Activated CD8-positive, alpha-beta T cell treated with anti-CD3 and anti-CD28 coated beads for 36 hours (primary cell): Measurements from ENCODE around the gene IFT74. TPM values are rescaled to one million over a fixed set of nuclear protein-coding genes. Genes with fewer than 3 reads are reported as not detected.

ENCODE experiments used
- ATAC-seq: fragments of 200-7000 bp; cut with Tn5 transposase; one replicate; pipeline ENCODE4 v1.10.0; 2021; ENCODE audit warnings: mild to moderate bottlenecking, moderate library complexity
- CTCF ChIA-PET: fragments of 350-600 bp; sonication (Branson Sonifier 250); formaldehyde crosslinking; loops from one replicate; lab custom pipeline; 2021; ENCODE audit warnings: antibody characterized with exemption; lab: Charles Lee
- POLR2A ChIA-PET: fragments of 350-600 bp; sonication (Branson Sonifier 250); formaldehyde crosslinking; loops from one replicate; lab custom pipeline; 2021; ENCODE audit warnings: antibody characterized with exemption; lab: Charles Lee
- DNase-seq: peaks from one replicate; pipeline ENCODE4 v3.0.0-alpha.2; 2020
- H3K27ac Mint-ChIP-seq: one replicate; pipeline ENCODE4 v1.8.0; 2021; ENCODE audit warnings: mild to moderate bottlenecking, mixed read lengths
- H3K27me3 Mint-ChIP-seq: one replicate; pipeline ENCODE4 v1.8.0; 2021; ENCODE audit warnings: mixed read lengths
- H3K36me3 Mint-ChIP-seq: one replicate; pipeline ENCODE4 v1.8.0; 2021; ENCODE audit warnings: low read depth, mixed read lengths
- H3K4me1 Mint-ChIP-seq: one replicate; pipeline ENCODE4 v1.8.0; 2021; ENCODE audit warnings: low read depth, mixed read lengths
- H3K4me3 Mint-ChIP-seq: one replicate; pipeline ENCODE4 v1.8.0; 2021; ENCODE audit warnings: mild to moderate bottlenecking, moderate library complexity, mixed read lengths
- H3K9me3 Mint-ChIP-seq: one replicate; pipeline ENCODE4 v1.8.0; 2021; ENCODE audit warnings: mixed read lengths
- intact Hi-C: fragments of 100-400 bp; cut with micrococcal nuclease; formaldehyde crosslinking; loops from one replicate; pipeline ENCODE4 v1.10.0; 2022
- total RNA-seq, 2 experiments: library from RNA; stranded (reverse); gene quantifications; one replicate each; pipeline ENCODE4 v1.2.3, GENCODE V29; 2021
- TF ChIP-seq, protein P1 (sequence below): fragments of 200-600 bp; IDR thresholded peaks from one replicate; pipeline ENCODE4 v1.8.0; 2022; ENCODE audit warnings: antibody characterized with exemption, mild to moderate bottlenecking

The IFT74 gene
- total RNA-seq, 2 experiments from 2014 or later = 9.1 to 9.2 TPM

DNA sequence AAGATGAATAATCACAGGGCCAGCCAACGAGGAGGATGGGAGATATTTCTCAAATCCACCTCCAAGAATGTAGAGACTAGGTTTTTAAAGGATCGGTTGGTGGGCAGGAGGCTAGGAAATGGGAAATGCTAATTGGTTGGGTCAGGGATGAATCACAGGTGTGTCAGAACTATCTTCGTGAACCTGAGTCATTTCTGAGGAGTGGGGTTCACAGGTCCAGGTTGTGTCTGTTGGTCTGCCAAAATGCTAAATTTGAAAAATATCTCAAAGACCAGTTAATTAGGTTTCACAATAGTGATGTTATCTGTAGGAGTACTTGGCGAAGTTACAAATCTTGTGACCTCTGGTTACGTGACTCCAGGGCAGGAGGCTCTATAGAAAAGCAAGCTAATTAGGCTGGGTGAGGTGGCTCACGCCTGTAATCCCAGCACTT lies 6.6 kb upstream of the IFT74 start:
- H3K27ac Mint-ChIP-seq = no peak overlapping the region
- no peak overlapping the region for H3K4me3 Mint-ChIP-seq

DNA sequence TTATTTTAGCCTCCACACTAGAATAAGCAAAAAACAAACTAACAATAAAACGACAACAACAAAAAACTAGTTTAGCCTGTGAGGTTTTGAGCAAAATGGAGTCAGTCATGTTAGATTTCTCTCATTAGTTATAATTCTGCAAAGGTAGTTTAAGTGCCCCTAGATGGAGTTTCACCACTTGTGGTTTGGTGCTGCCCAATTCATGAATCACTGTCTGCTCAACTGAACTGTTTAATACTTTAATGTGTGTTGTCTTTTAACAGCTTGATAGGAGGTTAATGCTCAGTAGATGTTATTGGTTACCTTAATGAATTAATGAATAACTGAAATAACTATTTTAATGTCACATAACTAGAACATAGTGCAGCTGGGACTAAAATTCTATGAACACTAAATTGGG lies 5.7 kb upstream of the IFT74 start:
- Mint-ChIP-seq H3K36me3 (peaks cover 9% of the 10 kb centered on the region), H3K27me3 (peaks cover 4% of the 10 kb centered on the region), H3K9me3 (no peaks in the 10 kb centered on the region), H3K27ac (no peak overlapping the region), H3K4me1 (peaks cover 28% of the 10 kb centered on the region), H3K4me3 (no peak overlapping the region)
- intact Hi-C loops = no loop called here
- ChIA-PET CTCF (no interaction called here), POLR2A (interaction anchor here (0.7 kb wide), 1 partner anchor 622 kb away, joined by 3 read pairs; no protein-coding TSS in a partner anchor)
- ATAC-seq (no peak), DNase-seq (no peak)
- TF ChIP-seq, protein P1, sequence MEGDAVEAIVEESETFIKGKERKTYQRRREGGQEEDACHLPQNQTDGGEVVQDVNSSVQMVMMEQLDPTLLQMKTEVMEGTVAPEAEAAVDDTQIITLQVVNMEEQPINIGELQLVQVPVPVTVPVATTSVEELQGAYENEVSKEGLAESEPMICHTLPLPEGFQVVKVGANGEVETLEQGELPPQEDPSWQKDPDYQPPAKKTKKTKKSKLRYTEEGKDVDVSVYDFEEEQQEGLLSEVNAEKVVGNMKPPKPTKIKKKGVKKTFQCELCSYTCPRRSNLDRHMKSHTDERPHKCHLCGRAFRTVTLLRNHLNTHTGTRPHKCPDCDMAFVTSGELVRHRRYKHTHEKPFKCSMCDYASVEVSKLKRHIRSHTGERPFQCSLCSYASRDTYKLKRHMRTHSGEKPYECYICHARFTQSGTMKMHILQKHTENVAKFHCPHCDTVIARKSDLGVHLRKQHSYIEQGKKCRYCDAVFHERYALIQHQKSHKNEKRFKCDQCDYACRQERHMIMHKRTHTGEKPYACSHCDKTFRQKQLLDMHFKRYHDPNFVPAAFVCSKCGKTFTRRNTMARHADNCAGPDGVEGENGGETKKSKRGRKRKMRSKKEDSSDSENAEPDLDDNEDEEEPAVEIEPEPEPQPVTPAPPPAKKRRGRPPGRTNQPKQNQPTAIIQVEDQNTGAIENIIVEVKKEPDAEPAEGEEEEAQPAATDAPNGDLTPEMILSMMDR = no peak

More for the DNA sequence above, 6.6 kb upstream of the IFT74 start:
- POLR2A ChIA-PET = interaction anchor here (0.7 kb wide), 1 partner anchor 623 kb away, joined by 3 read pairs; no protein-coding TSS in a partner anchor
- DNase-seq (no peak), ATAC-seq (no peak)
- peaks cover 4% of the 10 kb centered on the region for H3K27me3 Mint-ChIP-seq
- no peaks in the 10 kb centered on the region for H3K9me3 Mint-ChIP-seq
- CTCF ChIA-PET = no interaction called here
- peaks cover 9% of the 10 kb centered on the region for H3K36me3 Mint-ChIP-seq
- TF ChIP-seq, protein P1 = no peak
- H3K4me1 Mint-ChIP-seq = peaks cover 25% of the 10 kb centered on the region
- intact Hi-C loops = no loop called here

DNA sequence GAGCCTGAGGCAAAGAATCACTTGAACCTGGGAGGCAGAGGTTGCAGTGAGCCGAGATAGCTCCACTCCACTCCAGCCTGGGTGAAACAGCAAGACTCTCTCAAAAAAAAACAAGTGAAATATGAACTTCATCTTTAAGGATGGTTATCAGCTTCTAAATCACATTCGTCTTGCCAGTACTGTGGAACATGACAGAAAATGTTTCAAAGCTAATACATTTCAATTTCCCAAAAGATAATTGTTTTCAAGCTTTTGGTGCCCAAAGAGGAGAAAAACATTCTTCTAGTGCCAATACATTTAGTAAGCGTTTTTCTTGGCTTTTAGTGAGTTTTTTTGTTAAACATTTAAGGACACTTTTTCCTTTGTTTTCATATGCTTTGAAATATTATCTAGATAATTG lies 4.4 kb upstream of the IFT74 start:
- ChIA-PET CTCF (no interaction called here), POLR2A (no interaction called here)
- TF ChIP-seq, protein P1 = no peak
- H3K4me1 Mint-ChIP-seq = peaks cover 26% of the 10 kb centered on the region
- DNase-seq (no peak), ATAC-seq (no peak)
- no peaks in the 10 kb centered on the region for H3K9me3 Mint-ChIP-seq
- H3K27ac Mint-ChIP-seq = no peak overlapping the region
- H3K4me3 Mint-ChIP-seq = no peak overlapping the region
- H3K36me3 Mint-ChIP-seq = peaks cover 2% of the 10 kb centered on the region
- intact Hi-C loops = no loop called here
- H3K27me3 Mint-ChIP-seq = peaks cover 4% of the 10 kb centered on the region

DNA sequence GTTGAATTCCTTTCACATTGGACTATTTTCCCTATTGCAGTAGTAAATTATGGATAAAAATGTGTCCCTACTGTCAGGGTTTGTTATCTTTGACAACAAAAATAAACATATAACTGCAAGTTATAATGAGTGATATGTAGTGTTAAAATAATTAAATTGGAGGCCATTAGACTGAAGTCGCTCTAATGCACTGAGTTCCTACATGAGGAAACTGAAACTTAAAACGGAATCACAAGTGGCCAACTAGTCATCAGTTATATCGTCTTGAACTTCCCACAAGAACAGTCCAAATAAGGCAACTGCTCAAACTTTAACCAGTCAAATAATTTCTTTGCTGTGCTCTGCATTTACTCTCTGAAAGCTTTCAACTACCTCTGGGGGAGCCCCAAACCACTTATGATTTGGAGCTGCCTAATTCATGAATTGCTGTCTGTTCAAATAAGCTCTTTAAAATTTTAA lies 2.1 kb upstream of the IFT74 start:
- H3K36me3 Mint-ChIP-seq = no peaks in the 10 kb centered on the region
- H3K4me3 Mint-ChIP-seq = peak overlapping the region; percentile 13
- peak overlapping the region; percentile 70 for H3K27ac Mint-ChIP-seq
- TF ChIP-seq, protein P1 = no peak
- DNase-seq (peak; percentile 36), ATAC-seq (peak; percentile 50)
- intact Hi-C loops = no loop called here
- POLR2A ChIA-PET = interaction anchor here (3.5 kb wide), 1 partner anchor 12 kb away, joined by 11 read pairs; no protein-coding TSS in a partner anchor
- H3K27me3 Mint-ChIP-seq = peaks cover 4% of the 10 kb centered on the region
- peaks cover 31% of the 10 kb centered on the region for H3K4me1 Mint-ChIP-seq
- CTCF ChIA-PET = no interaction called here
- H3K9me3 Mint-ChIP-seq = no peaks in the 10 kb centered on the region

DNA sequence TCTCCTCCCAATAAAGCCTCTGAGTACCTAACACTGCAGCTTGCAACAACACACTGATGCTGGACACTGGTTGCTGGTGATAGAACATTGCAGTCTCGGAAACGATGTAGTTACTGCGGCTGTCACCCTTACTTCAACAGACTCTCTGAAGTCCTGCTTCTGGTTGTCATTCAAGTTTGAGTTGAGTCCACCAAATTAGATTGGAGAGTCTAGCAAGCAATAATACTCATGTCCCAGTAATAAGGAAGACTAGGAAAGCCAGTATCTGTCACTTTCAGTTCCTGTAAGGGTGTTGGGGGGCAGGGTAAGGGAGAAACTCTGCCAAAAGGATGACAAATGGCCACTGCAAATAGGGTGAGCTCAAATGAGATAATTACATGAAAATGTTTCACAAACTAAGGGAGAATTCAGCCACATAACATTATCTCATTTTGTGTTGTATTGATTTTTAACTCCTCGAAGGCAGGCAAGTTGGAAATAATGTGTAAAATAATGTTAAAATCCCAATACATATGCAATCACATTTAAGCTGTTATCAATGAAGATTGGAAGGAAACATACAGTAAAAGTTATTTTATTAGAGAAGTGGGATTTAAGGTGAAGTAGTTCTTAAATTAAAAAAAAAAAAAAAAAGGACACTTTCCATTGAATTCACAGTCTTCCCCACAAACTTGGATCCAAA lies 849 bp upstream of the IFT74 start:
- peak overlapping the region; percentile 81 for H3K27ac Mint-ChIP-seq
- CTCF ChIA-PET = interaction anchor here (0.6 to 1.8 kb wide), 3 partner anchors 8 to 62 kb away, joined by 3 to 9 read pairs (median 4); partner anchors contain the start of genes CAAP1 and PLAA

More for the DNA sequence above, 849 bp upstream of the IFT74 start:
- Mint-ChIP-seq H3K4me3 (peak overlapping the region; percentile 82), H3K9me3 (no peaks in the 10 kb centered on the region), H3K4me1 (peaks cover 26% of the 10 kb centered on the region), H3K27me3 (no peaks in the 10 kb centered on the region), H3K36me3 (no peaks in the 10 kb centered on the region)
- intact Hi-C loops = loop anchor here (5.0 kb wide), 1 partner anchor 63 kb away; the partner anchor contains the start of gene CAAP1
- TF ChIP-seq, protein P1 = no peak
- ATAC-seq = no peak
- POLR2A ChIA-PET = interaction anchor here (0.6 to 3.5 kb wide), 5 partner anchors 8 to 64 kb away, joined by 4 to 11 read pairs (median 9); partner anchors contain the start of genes CAAP1 and PLAA
- DNase-seq = no peak
